H9 (cell line): Measurements from ENCODE around the gene CCIN. TPM values are rescaled to one million over a fixed set of nuclear protein-coding genes. Genes with fewer than 3 reads are reported as not detected.
"Not testable (repeated sequence)": the region's sequence is repeated elsewhere in the genome, so short reads cannot be mapped to it uniquely, and the experiment has no call there.

ENCODE experiments used
- DNase-seq: peaks from one replicate; pipeline ENCODE4 v3.0.0-alpha.2; 2017
- H2AFZ ChIP-seq: one replicate; pipeline ENCODE4 v1.6.1; 2013; ENCODE audit warnings: mild to moderate bottlenecking, low read length, control low read depth, moderate library complexity
- H2AK5ac ChIP-seq: 2 replicates; pipeline ENCODE4 v1.6.1; 2013; ENCODE audit warnings: low read length, control low read depth, mixed read lengths; ENCODE audit not compliant: insufficient read length
- H2BK120ac ChIP-seq: one replicate; pipeline ENCODE4 v1.6.1; 2013; ENCODE audit warnings: low read depth, mild to moderate bottlenecking, low read length, control low read depth, inconsistent platforms; ENCODE audit not compliant: poor library complexity, severe bottlenecking
- H2BK12ac ChIP-seq: 2 replicates; pipeline ENCODE4 v1.6.1; 2013; ENCODE audit warnings: low read length, control low read depth, mixed read lengths, low read depth; ENCODE audit not compliant: insufficient read length
- H2BK15ac ChIP-seq: 2 replicates; pipeline ENCODE4 v1.6.1; 2013; ENCODE audit warnings: low read depth, low read length, control low read depth
- H2BK20ac ChIP-seq: one replicate; pipeline ENCODE4 v1.6.1; 2013; ENCODE audit warnings: low read depth, mild to moderate bottlenecking, low read length, control low read depth, inconsistent platforms; ENCODE audit not compliant: poor library complexity, severe bottlenecking
- H2BK5ac ChIP-seq: 2 replicates; pipeline ENCODE4 v1.6.1; 2013; ENCODE audit warnings: low read length, control low read depth, mixed read lengths; ENCODE audit not compliant: insufficient read length
- H3K14ac ChIP-seq: 2 replicates; pipeline ENCODE4 v1.6.1; 2013; ENCODE audit warnings: low read length, control low read depth; ENCODE audit not compliant: insufficient read depth
- H3K18ac ChIP-seq: 2 replicates; pipeline ENCODE4 v1.6.1; 2013; ENCODE audit warnings: low read depth, mild to moderate bottlenecking, mixed read lengths, low read length, control low read depth; ENCODE audit not compliant: insufficient read length
- H3K23ac ChIP-seq: 2 replicates; pipeline ENCODE4 v1.6.1; 2013; ENCODE audit warnings: low read length, control low read depth, mixed read lengths, low read depth; ENCODE audit not compliant: insufficient read length
- H3K23me2 ChIP-seq: 2 replicates; pipeline ENCODE4 v1.6.1; 2013; ENCODE audit warnings: low read depth, mild to moderate bottlenecking, mixed read lengths, low read length, control low read depth; ENCODE audit not compliant: insufficient read length, poor library complexity, severe bottlenecking
- H3K27ac ChIP-seq: 2 replicates; pipeline ENCODE4 v1.5.1; 2013; ENCODE audit warnings: low read length, control low read depth, mixed read lengths, low read depth; ENCODE audit not compliant: insufficient read length
- H3K27me3 ChIP-seq: 2 replicates; pipeline ENCODE4 v1.6.1; 2013; ENCODE audit warnings: low read length, control low read depth, inconsistent platforms; ENCODE audit not compliant: insufficient read depth
- H3K4ac ChIP-seq: 2 replicates; pipeline ENCODE4 v1.6.1; 2013; ENCODE audit warnings: low read depth, mild to moderate bottlenecking, control low read depth, inconsistent platforms, low read length, moderate library complexity
- H3K4me1 ChIP-seq: 2 replicates; pipeline ENCODE4 v1.6.1; 2013; ENCODE audit warnings: low read length, control low read depth, inconsistent platforms; ENCODE audit not compliant: insufficient read depth
- H3K4me2 ChIP-seq: 2 replicates; pipeline ENCODE4 v1.6.1; 2013; ENCODE audit warnings: low read length, control low read depth, mixed read lengths; ENCODE audit not compliant: insufficient read length, insufficient read depth
- H3K56ac ChIP-seq: 2 replicates; pipeline ENCODE4 v1.6.1; 2013; ENCODE audit warnings: low read depth, mild to moderate bottlenecking, mixed read lengths, low read length, control low read depth; ENCODE audit not compliant: insufficient read length
- H3K79me1 ChIP-seq: 2 replicates; pipeline ENCODE4 v1.6.1; 2013; ENCODE audit warnings: low read depth, mild to moderate bottlenecking, moderate library complexity, low read length, control low read depth, inconsistent platforms; ENCODE audit not compliant: insufficient read depth, poor library complexity, severe bottlenecking
- H3K79me2 ChIP-seq: 2 replicates; pipeline ENCODE4 v1.6.1; 2013; ENCODE audit warnings: low read length, control low read depth, inconsistent platforms; ENCODE audit not compliant: insufficient read depth
- H3K9ac ChIP-seq: 2 replicates; pipeline ENCODE4 v1.6.1; 2013; ENCODE audit warnings: low read length, control low read depth, mixed read lengths; ENCODE audit not compliant: insufficient read length; ENCODE audit errors: extremely low read depth
- H3K9me3 ChIP-seq: one replicate; pipeline ENCODE4 v1.6.1; 2013; ENCODE audit warnings: low read depth, low read length, inconsistent platforms; ENCODE audit not compliant: control insufficient read depth
- H3T11ph ChIP-seq: one replicate; pipeline ENCODE4 v1.6.1; 2013; ENCODE audit warnings: mild to moderate bottlenecking, low read length, control low read depth, inconsistent platforms
- H4K20me1 ChIP-seq: one replicate; pipeline ENCODE4 v1.6.1; 2013; ENCODE audit not compliant: control insufficient read depth, insufficient read length, insufficient read depth
- H4K5ac ChIP-seq: 2 replicates; pipeline ENCODE4 v1.6.1; 2013; ENCODE audit warnings: low read depth, mild to moderate bottlenecking, mixed read lengths, low read length, control low read depth; ENCODE audit not compliant: insufficient read length
- H4K8ac ChIP-seq: replicated peaks from 2 replicates; pipeline ENCODE4 v1.6.1; 2013; ENCODE audit warnings: low read length, control low read depth, mixed read lengths, low read depth; ENCODE audit not compliant: insufficient read length
- H4K91ac ChIP-seq: 2 replicates; pipeline ENCODE4 v1.6.1; 2013; ENCODE audit warnings: low read depth, mild to moderate bottlenecking, moderate library complexity, mixed read lengths, low read length, control low read depth; ENCODE audit not compliant: insufficient read length
- H3K27ac Mint-ChIP-seq, 3 experiments: 2 replicates in 2 of 3; 3 replicates in 1 of 3; pipeline ENCODE4 v1.8.0; 2020 to 2021; ENCODE audit warnings: mixed read lengths in 3 of 3, mild to moderate bottlenecking in 1 of 3, moderate library complexity in 1 of 3
- H3K27me3 Mint-ChIP-seq: 2 replicates; pipeline ENCODE4 v1.8.0; 2021; ENCODE audit warnings: low read depth, mild to moderate bottlenecking, moderate library complexity, mixed read lengths
- H3K36me3 Mint-ChIP-seq, 3 experiments: 2 replicates in 2 of 3; 3 replicates in 1 of 3; pipeline ENCODE4 v1.8.0; 2020 to 2021; ENCODE audit warnings: low read depth in 3 of 3, mixed read lengths in 3 of 3; ENCODE audit not compliant: insufficient read depth in 1 of 3
- H3K4me1 Mint-ChIP-seq, 2 experiments: 2 replicates each; pipeline ENCODE4 v1.8.0; 2020; ENCODE audit warnings: mixed read lengths in 2 of 2
- H3K4me3 Mint-ChIP-seq, 2 experiments: 2 replicates in 1 of 2; 3 replicates in 1 of 2; pipeline ENCODE4 v1.8.0; 2020 to 2021; ENCODE audit warnings: mild to moderate bottlenecking in 2 of 2, mixed read lengths in 2 of 2, moderate library complexity in 1 of 2
- H3K9me3 Mint-ChIP-seq, 2 experiments: 2 replicates in 1 of 2; 3 replicates in 1 of 2; pipeline ENCODE4 v1.8.0; 2020; ENCODE audit warnings: mild to moderate bottlenecking in 2 of 2, mixed read lengths in 2 of 2, moderate library complexity in 1 of 2
- CTCF ChIP-seq: fragments of 200-600 bp; sonication (generic); conservative IDR thresholded peaks from 3 replicates; pipeline ENCODE4 v1.8.0; 2021; ENCODE audit warnings: antibody characterized with exemption, mild to moderate bottlenecking
- WGBS: extraction: QIAGEN DNeasy Blood & Tissue Kit; methylation state at CpG from one replicate; pipeline ENCODE4 v1.1.7; 2013; ENCODE audit warnings: missing lambda C conversion rate, low lambda C conversion rate, mixed read lengths; ENCODE audit not compliant: insufficient read length; ENCODE audit errors: extremely low coverage; 5-methylcytosine and 5-hydroxymethylcytosine counted together
- total RNA-seq: library from RNA; stranded (reverse); gene quantifications from 2 replicates; pipeline ENCODE4 v1.2.1, GENCODE V29; 2021

CCIN gene
- total RNA-seq, 1 experiment from 2014 or later: not detected

- no peak overlapping the region for H3T11ph ChIP-seq
- H2AFZ ChIP-seq: no peak overlapping the region
- no peak overlapping the region for H3K56ac ChIP-seq
- no peak for TF ChIP-seq CTCF
- H3K23ac ChIP-seq: no peak overlapping the region
- H4K8ac ChIP-seq: no peak overlapping the region
- no peak overlapping the region for H3K9ac ChIP-seq
- H3K14ac ChIP-seq: no peak overlapping the region
- no peak for DNase-seq
- H3K79me1 ChIP-seq: no peaks in the 10 kb centered on the region
- Mint-ChIP-seq H3K4me3 (no peak overlapping the region), H3K36me3 (peaks cover 0 to 9% (median 1%) of the 10 kb centered on the region in 3 experiments; a peak in 4 of 7 replicates), H3K27ac (no peak overlapping the region), H3K4me1 (peaks cover 4 to 5% of the 10 kb centered on the region in 2 experiments; a peak in 3 of 4 replicates), H3K27me3 (peaks cover 11% of the 10 kb centered on the region), H3K9me3 (peaks cover 22 to 31% of the 10 kb centered on the region in 2 experiments)
- no peak overlapping the region for H3K27ac ChIP-seq
- H3K4ac ChIP-seq: no peak overlapping the region
- no peak overlapping the region for H2AK5ac ChIP-seq
- WGBS: no CpG with 5 or more reads among the region's 4 CpGs
- H2BK120ac ChIP-seq: no peak overlapping the region
- H3K79me2 ChIP-seq: no peaks in the 10 kb centered on the region
- no peak overlapping the region for H3K18ac ChIP-seq
- H3K9me3 ChIP-seq: no peaks in the 10 kb centered on the region
- no peaks in the 10 kb centered on the region for H3K4me1 ChIP-seq
- no peak overlapping the region for H4K5ac ChIP-seq
- H3K4me2 ChIP-seq: no peak overlapping the region
- H2BK15ac ChIP-seq: no peak overlapping the region
- H4K20me1 ChIP-seq: no peaks in the 10 kb centered on the region
- H3K27me3 ChIP-seq: no peaks in the 10 kb centered on the region
- no peak overlapping the region for H2BK12ac ChIP-seq
- no peak overlapping the region for H4K91ac ChIP-seq
- H2BK5ac ChIP-seq: no peak overlapping the region
- no peak overlapping the region for H2BK20ac ChIP-seq
- no peaks in the 10 kb centered on the region for H3K23me2 ChIP-seq
These were observed 8.4 kb downstream of the CCIN start for GRCh38 chr9:36177571-36177970.

GRCh38 chr9:36180243-36180642 lies 11.1 kb downstream of the CCIN start:
- not testable (repeated sequence) for H3K23ac ChIP-seq, H3K9ac ChIP-seq

More at GRCh38 chr9:36180243-36180642, 11.1 kb downstream of the CCIN start:
- not testable (repeated sequence) for H3K27me3 ChIP-seq, H3T11ph ChIP-seq, H3K4me1 ChIP-seq, H4K8ac ChIP-seq, H3K4me3 Mint-ChIP-seq, H3K56ac ChIP-seq, H2BK12ac ChIP-seq, H2AK5ac ChIP-seq, H3K14ac ChIP-seq, H3K23me2 ChIP-seq, H3K79me2 ChIP-seq, H2BK120ac ChIP-seq, H3K9me3 ChIP-seq, H3K18ac ChIP-seq, H3K27ac Mint-ChIP-seq, H2BK20ac ChIP-seq, H3K4me2 ChIP-seq, H4K5ac ChIP-seq, H4K20me1 ChIP-seq, H2AFZ ChIP-seq, H3K36me3 Mint-ChIP-seq, H2BK15ac ChIP-seq, DNase-seq, H4K91ac ChIP-seq, H3K27ac ChIP-seq, H3K4me1 Mint-ChIP-seq, H3K4ac ChIP-seq, H2BK5ac ChIP-seq, H3K79me1 ChIP-seq
- WGBS: no CpG with 5 or more reads among the region's 6 CpGs
- Mint-ChIP-seq H3K27me3 (peaks cover 11% of the 10 kb centered on the region), H3K9me3 (peaks cover 25 to 31% of the 10 kb centered on the region in 2 experiments)
